DMS114 treated with DMSO at 0.1 percent for 48 hours (cell line): ENCODE measurements around the gene IZUMO1.

Source experiments
- DNase-seq: peaks from one replicate; lab custom pipeline; 2025; ENCODE audit not compliant: unreplicated experiment; lab: John Stamatoyannopoulos, UW

The IZUMO1 gene

DNA sequence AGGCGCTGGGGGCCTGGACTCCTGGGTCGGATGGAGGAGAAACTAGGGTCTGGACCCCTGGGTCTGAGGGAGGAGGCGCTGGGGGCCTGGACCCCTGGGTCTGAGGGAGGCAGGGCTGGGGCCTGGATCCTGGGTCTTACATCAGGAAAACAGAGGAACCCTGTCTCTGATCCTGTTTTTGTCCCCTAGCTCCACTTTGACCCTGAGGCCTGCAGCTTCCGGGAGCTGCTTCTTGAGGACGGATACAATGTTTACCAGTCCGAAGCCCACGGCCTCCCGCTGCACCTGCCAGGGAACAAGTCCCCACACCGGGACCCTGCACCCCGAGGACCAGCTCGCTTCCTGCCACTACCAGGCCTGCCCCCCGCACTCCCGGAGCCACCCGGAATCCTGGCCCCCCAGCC is 11.0 kb upstream of the IZUMO1 start:
- DNase-seq: no peak

DNA sequence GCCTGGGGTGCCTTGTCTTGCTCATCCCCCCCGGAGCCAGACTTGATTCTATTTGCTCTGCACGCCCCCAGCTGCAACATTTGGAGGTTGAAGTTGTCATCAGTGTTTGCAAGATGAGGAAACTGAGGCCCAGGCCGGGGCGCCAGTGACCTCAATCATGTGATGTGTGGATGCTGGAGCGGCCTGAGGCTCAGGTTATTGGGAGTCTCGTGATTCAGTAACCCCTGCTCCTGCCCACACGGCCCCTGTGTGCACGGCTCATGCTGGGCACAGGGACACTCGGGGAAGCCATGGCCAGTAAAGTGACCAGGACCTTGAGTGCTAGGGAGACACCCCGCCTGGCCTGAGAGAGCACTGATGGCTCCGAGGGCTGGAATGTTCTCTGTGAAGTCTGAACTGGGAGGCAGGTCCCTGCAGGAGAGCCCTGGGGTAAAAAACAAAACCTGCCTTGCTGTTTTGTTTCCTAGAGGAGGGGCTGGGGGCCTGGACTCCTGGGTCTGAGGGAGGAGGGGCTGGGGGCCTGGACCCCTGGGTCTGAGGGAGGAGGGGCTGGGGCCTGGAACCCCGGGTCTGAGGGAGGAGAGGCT is 10.5 kb upstream of the IZUMO1 start:
- DNase-seq: no peak

DNA sequence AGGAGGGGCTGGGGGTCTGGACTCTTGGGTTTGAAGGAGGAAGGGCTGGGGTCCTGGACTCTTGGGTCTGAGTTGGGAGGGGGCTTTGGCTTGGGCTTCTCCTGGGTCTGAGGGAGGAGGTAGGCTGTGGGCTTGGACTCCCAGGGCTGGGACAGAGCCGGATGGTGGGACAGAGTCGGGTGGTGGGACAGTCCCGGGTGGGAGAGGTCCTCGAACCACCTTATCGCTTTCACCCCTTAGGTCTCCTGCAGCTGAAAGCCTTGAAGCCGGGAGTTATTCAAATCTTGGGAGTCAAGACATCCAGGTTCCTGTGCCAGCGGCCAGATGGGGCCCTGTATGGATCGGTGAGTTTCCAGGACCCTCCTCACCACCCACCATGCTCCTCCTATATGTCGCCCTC is 10.0 kb upstream of the IZUMO1 start:
- DNase-seq: no peak

DNA sequence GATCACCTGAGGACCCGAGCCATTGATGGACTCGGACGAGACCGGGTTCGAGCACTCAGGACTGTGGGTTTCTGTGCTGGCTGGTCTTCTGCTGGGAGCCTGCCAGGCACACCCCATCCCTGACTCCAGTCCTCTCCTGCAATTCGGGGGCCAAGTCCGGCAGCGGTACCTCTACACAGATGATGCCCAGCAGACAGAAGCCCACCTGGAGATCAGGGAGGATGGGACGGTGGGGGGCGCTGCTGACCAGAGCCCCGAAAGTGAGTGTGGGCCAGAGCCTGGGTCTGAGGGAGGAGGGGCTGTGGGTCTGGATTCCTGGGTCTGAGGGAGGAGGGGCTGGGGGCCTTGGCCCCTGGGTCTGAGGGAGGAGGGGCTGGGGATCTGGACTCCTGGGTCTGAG is 9.5 kb upstream of the IZUMO1 start:
- no peak for DNase-seq

DNA sequence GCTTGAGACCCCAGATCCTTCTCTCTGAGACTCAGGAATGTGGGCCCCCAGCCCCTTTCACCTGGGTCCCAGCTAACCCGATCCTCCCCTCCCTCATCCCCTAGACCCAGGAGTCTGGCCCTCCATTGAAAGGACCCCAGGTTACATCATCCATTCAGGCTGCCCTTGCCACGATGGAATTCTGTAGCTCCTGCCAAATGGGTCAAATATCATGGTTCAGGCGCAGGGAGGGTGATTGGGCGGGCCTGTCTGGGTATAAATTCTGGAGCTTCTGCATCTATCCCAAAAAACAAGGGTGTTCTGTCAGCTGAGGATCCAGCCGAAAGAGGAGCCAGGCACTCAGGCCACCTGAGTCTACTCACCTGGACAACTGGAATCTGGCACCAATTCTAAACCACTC is 9.1 kb upstream of the IZUMO1 start:
- no peak for DNase-seq

DNA sequence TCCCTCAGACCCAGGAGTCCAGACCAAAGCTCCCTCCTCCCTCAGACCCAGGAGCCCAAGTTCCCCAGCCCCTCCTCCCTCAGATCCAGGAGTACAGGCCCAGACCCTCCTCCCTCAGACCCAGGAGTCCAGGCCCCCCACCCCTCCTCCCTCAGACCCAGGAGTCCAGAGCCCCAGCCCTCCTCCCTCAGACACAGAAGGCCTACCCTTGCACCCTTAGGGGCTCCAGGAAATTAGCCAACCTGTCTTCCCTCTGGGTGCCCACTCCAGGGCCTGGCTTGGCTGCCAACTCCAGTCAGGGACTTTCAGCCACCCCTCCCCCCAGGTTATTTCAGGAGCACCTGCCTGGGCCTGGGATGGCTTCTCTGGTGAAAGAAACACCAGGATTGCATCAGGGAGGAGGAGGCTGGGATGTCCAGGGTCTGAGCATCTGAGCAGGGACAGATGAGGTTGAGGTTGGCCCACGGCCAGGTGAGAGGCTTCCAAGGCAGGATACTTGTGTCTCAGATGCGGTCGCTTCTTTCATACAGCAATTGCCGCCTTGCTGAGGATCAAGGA is 8.5 kb upstream of the IZUMO1 start, which contains the start of gene FGF21:
TSS of gene FGF21 (plus strand) at position 441 of the 558 bp plus-strand sequence. CDS start 713 bp downstream, outside the sequence.
- DNase-seq: no peak

DNA sequence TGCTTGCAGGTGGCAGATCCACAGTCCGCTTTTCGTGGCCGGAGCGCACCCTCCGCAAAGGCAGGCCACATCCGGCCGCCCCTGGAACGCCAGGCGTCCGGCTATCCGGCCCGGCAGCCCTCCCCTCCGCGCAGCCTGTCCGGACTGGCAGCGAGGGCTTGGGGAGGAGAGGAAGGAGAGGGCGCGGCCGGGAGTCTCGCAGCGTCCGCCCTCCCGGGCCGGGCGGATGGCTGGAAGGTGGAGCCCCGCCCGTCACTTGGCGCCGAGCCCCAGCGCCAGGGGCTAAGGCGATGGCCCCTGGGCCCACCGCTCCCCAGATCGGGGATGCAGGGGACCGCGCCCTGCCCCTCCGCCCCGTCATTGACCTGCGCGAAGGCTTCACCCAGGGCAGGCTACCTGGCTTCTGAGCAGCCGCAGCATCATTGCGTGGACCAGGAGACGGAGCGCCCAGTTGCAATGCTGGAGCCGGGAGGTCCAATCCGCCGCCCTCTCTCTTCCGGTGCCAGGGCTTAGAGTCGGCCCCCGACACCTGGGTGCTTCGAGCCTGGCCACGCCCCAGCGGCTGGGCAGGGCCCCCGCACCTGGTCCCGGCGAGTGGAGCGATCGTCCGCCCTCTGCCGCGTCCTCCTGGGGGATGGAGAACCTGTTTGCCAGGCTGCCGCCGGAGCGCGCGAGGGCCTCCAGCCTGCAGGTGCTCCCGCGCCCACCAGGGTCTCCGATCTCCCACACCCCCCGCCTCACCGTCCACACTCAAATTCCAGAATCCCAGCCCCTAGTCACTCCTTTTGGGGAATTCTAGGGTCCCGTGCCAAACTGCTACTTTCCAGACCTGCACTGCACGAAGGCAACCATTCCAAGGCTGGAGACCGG is 6.0 kb upstream of the IZUMO1 start, which contains the start of gene FUT1:
TSS of gene FUT1 (minus strand) at position 146 of the 870 bp plus-strand sequence. CDS start 1,360 bp downstream, outside the sequence.
- DNase-seq: no peak

DNA sequence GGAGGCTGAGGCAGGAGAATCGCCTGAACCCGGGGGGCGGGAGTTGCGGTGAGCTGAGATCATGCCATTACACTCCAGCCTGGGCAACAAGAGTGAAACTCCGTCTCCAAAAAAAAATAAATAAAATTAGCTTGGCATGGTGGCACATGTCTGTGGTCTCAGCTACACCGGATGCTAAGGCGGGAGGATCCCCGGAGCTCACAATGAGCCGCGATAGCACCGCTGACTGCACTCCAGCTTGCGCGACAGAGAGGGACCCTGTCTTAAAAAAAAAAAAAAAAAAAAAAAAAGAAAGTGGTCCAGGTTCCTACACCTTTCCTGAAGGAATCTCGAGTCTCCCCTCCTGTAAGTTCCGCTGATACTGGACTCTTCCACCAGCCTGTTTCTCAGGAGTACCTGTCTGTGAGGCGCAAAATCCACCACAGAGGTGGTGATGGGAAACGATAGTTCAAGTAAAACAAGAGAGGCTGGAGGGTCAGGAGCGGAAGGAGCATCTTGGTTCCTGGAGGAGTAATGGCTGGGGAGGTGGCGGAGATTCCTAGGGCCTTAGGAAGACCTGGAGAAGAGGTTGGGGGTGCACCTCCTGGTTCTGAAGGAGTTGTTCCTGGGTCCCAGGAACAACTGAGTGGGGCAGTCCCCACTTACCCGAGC is 5.3 kb upstream of the IZUMO1 start:
- DNase-seq: no peak

DNA sequence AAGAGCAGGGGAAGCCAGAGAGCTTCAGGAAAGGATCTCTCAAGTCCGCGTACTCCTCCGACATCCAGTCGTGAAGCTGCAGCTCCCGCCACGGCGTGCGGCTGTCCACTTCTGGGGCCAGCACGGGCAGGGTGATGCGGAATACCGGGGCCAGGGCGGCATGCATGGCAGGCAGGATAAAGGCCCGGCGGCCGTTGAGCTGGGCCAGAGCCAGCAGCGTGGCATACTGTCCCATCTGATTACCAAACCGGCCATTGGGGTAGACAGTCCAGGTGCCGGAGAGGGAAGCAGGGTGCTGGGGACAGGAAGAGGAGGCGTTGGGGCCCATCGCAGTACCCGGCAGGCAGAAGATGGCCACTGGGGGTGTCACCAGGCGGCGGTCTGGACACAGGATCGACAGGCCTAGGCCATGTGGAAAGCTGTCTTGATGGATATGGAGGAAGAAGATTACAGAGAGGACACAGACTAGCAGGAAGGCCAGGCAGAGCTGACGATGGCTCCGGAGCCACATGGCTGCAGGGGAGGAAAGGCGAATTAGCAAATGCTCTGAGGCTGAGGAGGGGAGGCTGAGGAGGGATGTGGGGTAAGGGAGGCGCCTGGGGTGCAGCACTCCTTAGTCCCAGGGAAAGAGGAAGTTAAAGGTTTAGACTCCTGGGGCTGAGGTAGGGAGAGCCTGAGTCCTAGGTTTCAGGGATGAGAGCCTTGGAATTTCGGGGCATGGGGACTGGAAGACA is 4.2 kb upstream of the IZUMO1 start:
- no peak for DNase-seq

DNA sequence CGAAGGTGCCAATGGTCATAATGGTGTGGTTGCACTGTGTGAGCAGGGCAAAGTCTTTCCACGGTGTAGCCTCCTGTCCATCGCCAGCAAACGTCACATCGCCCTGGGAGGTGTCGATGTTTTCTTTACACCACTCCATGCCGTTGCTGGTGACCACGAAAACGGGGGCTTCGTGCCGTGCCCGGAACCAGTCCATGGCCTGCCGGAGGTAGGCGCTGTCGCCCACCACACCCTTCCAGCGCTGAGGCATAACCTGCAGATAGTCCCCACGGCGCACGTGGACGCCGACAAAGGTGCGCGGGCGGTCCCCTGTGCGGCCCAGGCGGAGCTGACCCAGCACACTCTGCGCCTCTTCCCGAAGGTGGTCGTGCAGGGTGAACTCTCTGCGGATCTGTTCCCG is 3.6 kb upstream of the IZUMO1 start:
- DNase-seq: no peak

DNA sequence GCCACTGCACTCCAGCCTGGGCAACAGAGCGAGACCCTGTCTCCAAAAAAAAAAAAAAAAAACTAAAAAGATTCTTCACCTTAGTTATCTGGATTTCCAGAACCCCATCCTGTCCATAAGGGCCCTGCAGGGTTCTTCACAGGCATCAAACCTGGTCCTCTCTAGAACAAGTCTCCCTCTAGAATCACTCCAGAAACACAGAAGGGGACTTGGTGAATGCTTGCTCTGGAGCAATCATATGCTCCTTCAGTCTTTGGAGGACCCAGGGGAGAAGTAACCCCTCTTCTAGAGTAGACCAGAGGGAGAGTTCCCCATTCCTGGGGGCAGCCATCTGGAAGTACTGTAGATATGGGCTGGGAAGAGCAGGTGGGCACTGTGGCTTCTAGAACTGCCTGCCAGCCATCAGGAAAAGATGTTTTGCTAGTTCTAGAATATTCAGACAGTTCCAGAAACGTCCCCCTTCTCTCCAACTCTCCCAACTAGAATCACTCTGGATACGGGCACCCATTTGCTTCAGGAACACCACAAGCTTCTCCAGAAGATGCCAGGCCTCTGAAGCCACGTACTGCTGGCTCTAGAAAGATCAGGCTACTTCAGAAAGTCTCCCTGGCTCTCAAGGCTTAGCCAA is 3.0 kb upstream of the IZUMO1 start:
- no peak for DNase-seq

DNA sequence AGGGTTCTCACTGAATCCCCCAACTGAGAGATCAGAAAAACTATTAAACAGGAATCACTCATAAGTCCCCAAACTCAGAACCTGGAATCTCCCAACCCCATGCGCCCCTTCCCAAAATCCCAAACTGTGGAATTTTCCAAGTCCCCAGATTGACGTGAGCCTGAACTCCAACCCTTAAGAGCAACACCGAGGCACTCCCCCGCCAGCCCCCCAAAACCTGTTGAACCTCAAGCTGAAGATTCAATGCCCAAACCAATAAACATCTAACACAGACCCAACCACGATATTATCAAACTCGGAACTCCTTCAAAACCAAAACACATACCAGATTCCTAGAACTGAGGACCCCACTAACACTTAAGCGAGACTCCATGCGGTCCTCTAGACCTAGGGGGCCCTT is 599 bp downstream of the IZUMO1 start:
- DNase-seq: no peak

DNA sequence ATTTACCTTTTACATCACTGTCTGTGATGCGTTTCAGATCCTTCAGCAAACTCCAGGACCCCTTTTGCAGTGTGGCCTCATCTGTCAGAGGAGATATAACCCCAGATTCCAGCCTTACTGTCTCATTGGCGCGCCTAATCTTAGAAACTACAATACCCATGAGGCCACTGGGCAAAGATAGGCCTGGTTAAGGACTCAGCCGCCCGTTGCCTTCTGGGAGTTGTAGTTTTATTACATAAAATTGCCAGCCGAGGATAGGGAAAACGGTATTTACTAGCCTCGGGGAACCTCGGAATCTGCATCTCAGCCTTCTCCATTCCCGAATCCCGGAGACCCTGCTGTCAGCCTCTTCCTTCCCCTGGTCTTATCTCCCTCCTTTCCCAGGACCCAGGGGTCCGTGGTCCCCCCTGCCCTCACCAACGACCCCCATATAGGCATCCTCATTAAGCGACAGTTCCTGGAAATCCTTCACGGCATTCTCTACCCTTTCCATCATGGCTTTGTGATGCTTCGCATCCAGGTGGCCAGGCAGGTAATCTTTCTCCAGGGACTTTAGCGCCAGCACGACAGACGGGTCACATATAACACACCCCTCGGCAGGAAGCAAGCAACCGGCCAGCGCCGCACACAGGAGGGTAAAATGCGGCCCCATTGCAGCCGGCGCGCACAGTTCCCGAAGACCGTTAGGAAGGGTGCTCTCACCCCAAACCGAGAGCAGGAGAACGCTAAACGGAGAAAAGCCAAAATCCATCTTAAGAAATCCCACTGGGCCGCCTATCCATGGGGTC is 1.3 kb downstream of the IZUMO1 start:
- DNase-seq: peak; percentile 53

DNA sequence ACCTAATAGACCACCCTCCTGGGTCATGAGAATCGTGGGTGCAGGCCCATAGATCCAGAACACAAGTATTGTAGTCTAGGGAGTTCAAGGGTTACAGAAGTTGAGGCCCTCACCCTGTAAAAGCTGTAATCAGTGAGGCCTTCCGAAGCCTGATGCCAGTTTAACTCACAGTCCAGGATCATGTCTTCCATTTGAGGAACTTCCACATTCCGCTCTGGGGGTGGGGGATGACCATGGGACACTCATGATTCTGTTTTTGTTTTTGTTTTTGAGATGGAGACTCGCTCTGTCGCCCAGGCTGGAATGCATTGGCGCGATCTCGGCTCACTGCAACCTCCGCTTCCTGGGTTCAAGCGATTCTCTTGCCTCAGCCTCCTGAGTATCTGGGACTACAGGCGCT is 4.6 kb downstream of the IZUMO1 start:
- DNase-seq: no peak

DNA sequence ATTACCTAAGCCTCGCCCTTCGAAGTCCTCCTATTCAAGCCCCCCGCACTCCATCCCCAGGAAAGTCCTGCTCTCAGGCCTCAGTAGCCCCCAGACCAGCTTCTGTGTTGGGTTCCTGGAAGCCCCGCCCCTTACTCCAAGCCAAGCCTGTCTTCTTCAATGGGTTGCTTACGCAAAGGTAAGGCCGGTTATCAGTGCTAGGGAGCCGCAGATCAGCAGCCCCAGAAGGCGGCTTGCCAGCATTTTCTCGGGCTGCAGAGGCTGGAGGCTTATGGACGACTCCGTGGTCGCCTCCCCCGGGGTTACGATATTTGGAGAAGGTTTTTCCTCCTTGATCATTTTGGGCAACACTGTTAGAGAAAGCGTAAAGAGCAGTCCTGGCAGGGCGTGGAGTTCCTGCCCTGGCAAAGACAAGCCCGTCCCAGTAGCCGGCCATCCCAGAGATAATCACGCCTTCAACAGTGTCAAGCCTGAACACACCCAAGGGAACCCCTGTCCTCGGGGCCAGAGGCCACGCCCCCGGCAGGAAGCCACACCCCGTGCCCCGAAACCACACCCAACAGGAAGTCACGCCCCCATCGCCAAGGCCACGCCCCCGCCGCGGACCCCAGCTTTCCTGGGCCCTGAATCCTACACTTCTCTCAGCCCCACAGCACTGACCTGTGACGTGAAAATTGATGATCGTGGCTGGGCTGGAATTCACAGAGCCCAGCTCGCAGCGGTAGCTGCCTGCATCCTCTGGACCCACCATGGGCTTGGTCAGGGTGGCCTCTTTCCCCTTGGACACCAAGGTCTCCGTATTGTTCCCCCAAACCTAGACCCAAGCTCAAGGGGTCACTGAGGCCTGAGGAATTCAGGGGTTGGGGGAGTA is 5.3 kb downstream of the IZUMO1 start:
- DNase-seq: no peak

DNA sequence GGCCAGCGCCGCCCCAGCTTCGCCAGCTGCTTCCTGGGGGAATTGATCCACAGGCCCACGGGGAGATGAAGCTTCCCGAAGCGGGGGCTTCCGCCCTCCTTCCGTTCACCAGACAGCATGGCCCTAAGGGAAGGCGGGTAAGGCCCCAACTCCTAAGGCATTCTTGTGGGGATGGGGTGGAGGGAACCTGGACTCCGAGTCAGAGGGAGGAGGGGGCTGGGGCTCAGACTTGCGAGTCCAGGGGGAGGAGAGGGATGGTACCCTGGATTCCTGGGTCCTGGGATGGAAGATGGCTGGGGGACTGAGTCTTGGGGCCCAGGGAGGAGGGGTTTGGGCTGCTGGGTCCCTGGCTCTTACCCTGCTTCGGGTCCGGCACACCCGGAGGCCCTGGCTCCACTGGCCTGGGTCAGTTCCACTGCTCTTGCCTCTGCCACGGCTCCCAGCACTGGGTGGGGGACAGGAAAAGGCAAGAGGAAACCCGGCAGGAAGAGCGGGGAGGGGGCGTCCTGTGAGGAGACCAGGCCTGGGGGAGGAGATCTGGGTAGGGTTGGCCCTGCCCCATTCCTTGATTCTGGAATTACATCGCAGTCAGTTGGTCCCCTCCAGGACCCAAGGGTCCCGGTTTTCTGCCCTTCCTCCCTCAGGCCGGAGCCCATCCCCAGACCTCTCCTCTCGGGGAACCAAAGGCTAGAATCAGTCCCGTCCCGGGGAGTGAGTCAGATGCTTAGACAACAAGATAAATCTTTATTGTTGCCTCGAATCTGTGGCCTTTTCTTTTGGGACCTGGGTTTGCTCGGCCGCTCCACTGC is 6.3 kb downstream of the IZUMO1 start, which contains the start of gene RASIP1:
TSS of gene RASIP1 (minus strand) at position 447 of the 809 bp plus-strand sequence. CDS start at position 119, 328 bp downstream.
- DNase-seq: no peak

DNA sequence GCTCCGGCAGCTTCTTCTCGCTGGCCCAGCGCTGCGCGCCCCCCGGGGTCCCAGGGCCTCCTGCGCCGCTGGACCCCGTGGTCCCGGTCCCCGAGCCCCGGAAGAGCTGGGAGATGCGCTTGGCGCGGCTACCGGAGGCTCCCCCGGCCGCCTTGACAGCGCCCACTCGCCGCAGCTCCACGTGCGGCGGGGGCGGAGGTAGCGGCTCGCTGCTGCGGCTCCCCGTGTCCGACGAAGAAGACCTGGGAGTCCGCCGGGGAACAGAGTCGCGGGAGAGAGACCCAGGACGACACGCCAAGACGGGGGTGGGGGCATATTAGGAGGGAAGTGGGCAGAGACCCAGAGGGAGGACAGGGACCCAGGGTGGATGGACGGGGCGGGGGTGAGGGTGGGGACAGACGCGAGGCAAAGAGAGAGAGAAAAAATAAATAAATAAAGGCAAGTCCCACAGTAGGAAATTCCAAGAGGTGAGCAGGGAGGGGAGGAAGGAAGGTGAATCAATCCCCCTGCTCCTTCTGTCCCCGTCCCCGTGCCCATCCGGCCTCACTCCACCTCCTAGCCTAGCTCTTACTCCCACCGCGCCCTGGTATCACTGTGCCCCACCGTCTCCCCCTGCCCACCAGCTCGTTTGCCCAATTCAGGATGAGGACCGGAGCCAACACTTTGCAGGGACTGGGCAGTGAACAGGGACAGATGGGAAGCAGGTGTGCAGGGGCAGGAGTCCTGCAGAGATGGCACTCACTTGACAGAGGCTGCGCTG is 7.1 kb downstream of the IZUMO1 start:
- DNase-seq: no peak
